WTC11 (cell line): ENCODE results near the gene NEK8. TPM values are rescaled to one million over a fixed set of nuclear protein-coding genes. Genes with fewer than 3 reads are reported as not detected.

Experiments
- AR ChIP-seq: fragments of 250-450 bp; sonication (Bioruptor Pico); IDR thresholded peaks from 2 replicates; pipeline ENCODE4 v1.9.0; 2021; ENCODE audit warnings: mild to moderate bottlenecking
- ARID4B ChIP-seq: sonication (generic); formaldehyde crosslinking; IDR thresholded peaks from 2 replicates; pipeline ENCODE4 v1.8.0; 2023; ENCODE audit warnings: missing genetic modification reagents, mild to moderate bottlenecking, borderline replicate concordance
- ATF1 ChIP-seq: sonication (generic); formaldehyde crosslinking; IDR thresholded peaks from 2 replicates; pipeline ENCODE4 v1.8.1; 2023; ENCODE audit warnings: mild to moderate bottlenecking, moderate library complexity, missing genetic modification reagents
- ATF6 ChIP-seq: sonication (generic); formaldehyde crosslinking; IDR thresholded peaks from 2 replicates; pipeline ENCODE4 v1.8.1; 2023; ENCODE audit warnings: mild to moderate bottlenecking, missing genetic modification reagents
- CDX4 ChIP-seq: fragments of 250-450 bp; sonication (Bioruptor Pico); IDR thresholded peaks from 2 replicates; pipeline ENCODE4 v1.9.0; 2021; ENCODE audit warnings: moderate library complexity, mild to moderate bottlenecking, inconsistent platforms, borderline replicate concordance
- CTCF ChIP-seq: fragments of 200-600 bp; IDR thresholded peaks from 2 replicates; pipeline ENCODE4 v1.8.0; 2022; ENCODE audit warnings: antibody characterized with exemption
- EMX1 ChIP-seq: fragments of 250-450 bp; sonication (Bioruptor Pico); IDR thresholded peaks from 2 replicates; pipeline ENCODE4 v1.8.0; 2021; ENCODE audit warnings: mild to moderate bottlenecking
- ESRRA ChIP-seq: sonication (generic); formaldehyde crosslinking; IDR thresholded peaks from 2 replicates; pipeline ENCODE4 v1.8.1; 2022; ENCODE audit warnings: mild to moderate bottlenecking, missing genetic modification reagents, borderline replicate concordance
- FOXK1 ChIP-seq: sonication (generic); formaldehyde crosslinking; IDR thresholded peaks from 2 replicates; pipeline ENCODE4 v1.8.0; 2022; ENCODE audit warnings: mild to moderate bottlenecking, moderate library complexity, missing genetic modification reagents
- IRF2 ChIP-seq: sonication (generic); formaldehyde crosslinking; IDR thresholded peaks from 2 replicates; pipeline ENCODE4 v1.8.0; 2022; ENCODE audit warnings: low read depth, missing genetic modification reagents, borderline replicate concordance
- SMAD3 ChIP-seq: sonication (generic); formaldehyde crosslinking; IDR thresholded peaks from 2 replicates; pipeline ENCODE4 v1.8.0; 2022; ENCODE audit warnings: missing genetic modification reagents, mild to moderate bottlenecking, borderline replicate concordance
- SP1 ChIP-seq: sonication (generic); formaldehyde crosslinking; conservative IDR thresholded peaks from 2 replicates; pipeline ENCODE4 v1.8.1; 2022; ENCODE audit warnings: missing genetic modification reagents
- TCF7 ChIP-seq: sonication (generic); formaldehyde crosslinking; IDR thresholded peaks from 2 replicates; pipeline ENCODE4 v1.8.0; 2022; ENCODE audit warnings: mild to moderate bottlenecking, low read depth, missing genetic modification reagents, moderate library complexity
- TP53 ChIP-seq: sonication (generic); formaldehyde crosslinking; IDR thresholded peaks from 2 replicates; pipeline ENCODE4 v1.8.1; 2023; ENCODE audit warnings: mild to moderate bottlenecking, missing genetic modification reagents
- USF1 ChIP-seq: sonication (generic); formaldehyde crosslinking; IDR thresholded peaks from 2 replicates; pipeline ENCODE4 v1.8.0; 2022; ENCODE audit warnings: mild to moderate bottlenecking, missing genetic modification reagents
- ZBTB21 ChIP-seq: sonication (generic); formaldehyde crosslinking; IDR thresholded peaks from 2 replicates; pipeline ENCODE4 v1.8.1; 2023; ENCODE audit warnings: mild to moderate bottlenecking, missing genetic modification reagents, borderline replicate concordance
- ZNF121 ChIP-seq: sonication (generic); formaldehyde crosslinking; IDR thresholded peaks from 2 replicates; pipeline ENCODE4 v1.8.0; 2023; ENCODE audit warnings: missing genetic modification reagents
- ZNF219 ChIP-seq: sonication (generic); formaldehyde crosslinking; IDR thresholded peaks from 2 replicates; pipeline ENCODE4 v1.8.0; 2023; ENCODE audit warnings: missing genetic modification reagents, mild to moderate bottlenecking, borderline replicate concordance
- ZNF317 ChIP-seq: sonication (generic); formaldehyde crosslinking; IDR thresholded peaks from 2 replicates; pipeline ENCODE4 v1.8.1; 2023; ENCODE audit warnings: low read depth, mild to moderate bottlenecking, moderate library complexity, missing genetic modification reagents, borderline replicate concordance
- ZNF416 ChIP-seq: fragments of 250-450 bp; sonication (Bioruptor Pico); IDR thresholded peaks from 2 replicates; pipeline ENCODE4 v1.9.0; 2021; ENCODE audit warnings: mild to moderate bottlenecking, inconsistent platforms
- ZNF425 ChIP-seq: fragments of 250-450 bp; sonication (Bioruptor Pico); conservative IDR thresholded peaks from 2 replicates; pipeline ENCODE4 v1.9.0; 2021; ENCODE audit warnings: mild to moderate bottlenecking
- ZNF512 ChIP-seq: sonication (generic); formaldehyde crosslinking; IDR thresholded peaks from 2 replicates; pipeline ENCODE4 v1.8.1; 2022; ENCODE audit warnings: missing genetic modification reagents, borderline replicate concordance
- total RNA-seq: library from RNA; stranded (reverse); gene quantifications from 3 replicates; pipeline ENCODE4 v1.2.3, GENCODE V29; 2021

The NEK8 gene
- total RNA-seq, 1 experiment from 2014 or later = 25.0 TPM

GRCh38 chr17:28724500-28725165 is 4.0 kb upstream of the NEK8 start (continued):
- TF ChIP-seq ATF6 (CRISPR knock-in tag) (no peak), ATF1 (CRISPR knock-in tag) (no peak), ZNF425 (CRISPR knock-in tag) (no peak), TCF7 (CRISPR knock-in tag) (no peak), FOXK1 (no peak), ZNF512 (CRISPR knock-in tag) (no peak), IRF2 (CRISPR knock-in tag) (no peak), ZNF317 (CRISPR knock-in tag) (no peak), ZBTB21 (CRISPR knock-in tag) (no peak), ZNF219 (CRISPR knock-in tag) (no peak), USF1 (0 out of 2 replicates have a peak, but pooled peaks have one; percentile 16), ZNF416 (CRISPR knock-in tag) (no peak), SMAD3 (CRISPR knock-in tag) (0 out of 2 replicates have a peak, but pooled peaks have one; percentile 37), CDX4 (CRISPR knock-in tag) (no peak), ZNF121 (CRISPR knock-in tag) (no peak), EMX1 (CRISPR knock-in tag) (no peak), CTCF (no peak), TP53 (CRISPR knock-in tag) (no peak), ESRRA (CRISPR knock-in tag) (no peak), AR (CRISPR knock-in tag) (no peak), SP1 (CRISPR knock-in tag) (no peak), ARID4B (CRISPR knock-in tag) (0 out of 2 replicates have a peak, but pooled peaks have one; percentile 9)
